ENCODE data around the gene KREMEN2. TPM values are rescaled to one million over a fixed set of nuclear protein-coding genes. Genes with fewer than 3 reads are reported as not detected.

KREMEN2 gene
- total RNA-seq, 1 donor from 2014 or later, result not detected

DNA sequence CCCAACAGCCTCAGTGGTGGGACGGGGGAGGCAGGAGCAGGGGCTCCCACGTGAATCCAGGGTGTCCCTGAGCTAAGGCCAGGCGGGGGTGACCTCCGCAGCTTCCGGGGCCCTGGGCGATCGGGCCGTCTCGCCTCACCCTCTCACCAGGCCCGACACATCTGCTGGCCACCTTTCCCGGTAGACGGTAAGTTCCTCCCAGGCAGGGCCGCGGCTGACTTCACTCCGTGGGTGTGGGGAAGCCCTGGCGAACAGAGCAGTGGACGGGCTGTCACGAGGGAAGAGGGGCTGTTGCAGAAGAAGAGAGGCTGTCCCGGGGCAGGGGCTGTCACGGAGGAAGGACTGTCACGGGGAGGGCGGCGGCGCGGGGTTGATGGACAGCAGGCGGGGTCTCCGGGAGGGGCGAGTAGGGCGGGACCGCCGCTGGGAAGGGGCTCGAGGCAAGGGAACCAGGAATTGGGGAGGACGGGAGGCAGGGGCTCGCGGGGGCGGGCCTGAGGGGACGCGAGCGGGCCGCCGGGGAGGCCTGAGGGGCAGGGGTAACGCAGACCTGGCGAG is 15.7 kb downstream of the KREMEN2 start:
- no peak for DNase-seq
- Histone ChIP-seq H3K4me1 (peaks cover 33% of the 10 kb centered on the region), H3K4me3 (peak overlapping the region; percentile 74), H3K27ac (replicated peaks) (no peak overlapping the region), H3K27me3 (ENCODE audit: low read depth) (peaks cover 35% of the 10 kb centered on the region), H3K36me3 (no peaks in the 10 kb centered on the region), H3K9me3 (replicated peaks) (no peaks in the 10 kb centered on the region)
- TF ChIP-seq, protein P1, sequence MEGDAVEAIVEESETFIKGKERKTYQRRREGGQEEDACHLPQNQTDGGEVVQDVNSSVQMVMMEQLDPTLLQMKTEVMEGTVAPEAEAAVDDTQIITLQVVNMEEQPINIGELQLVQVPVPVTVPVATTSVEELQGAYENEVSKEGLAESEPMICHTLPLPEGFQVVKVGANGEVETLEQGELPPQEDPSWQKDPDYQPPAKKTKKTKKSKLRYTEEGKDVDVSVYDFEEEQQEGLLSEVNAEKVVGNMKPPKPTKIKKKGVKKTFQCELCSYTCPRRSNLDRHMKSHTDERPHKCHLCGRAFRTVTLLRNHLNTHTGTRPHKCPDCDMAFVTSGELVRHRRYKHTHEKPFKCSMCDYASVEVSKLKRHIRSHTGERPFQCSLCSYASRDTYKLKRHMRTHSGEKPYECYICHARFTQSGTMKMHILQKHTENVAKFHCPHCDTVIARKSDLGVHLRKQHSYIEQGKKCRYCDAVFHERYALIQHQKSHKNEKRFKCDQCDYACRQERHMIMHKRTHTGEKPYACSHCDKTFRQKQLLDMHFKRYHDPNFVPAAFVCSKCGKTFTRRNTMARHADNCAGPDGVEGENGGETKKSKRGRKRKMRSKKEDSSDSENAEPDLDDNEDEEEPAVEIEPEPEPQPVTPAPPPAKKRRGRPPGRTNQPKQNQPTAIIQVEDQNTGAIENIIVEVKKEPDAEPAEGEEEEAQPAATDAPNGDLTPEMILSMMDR (IDR thresholded peaks at IDR 0.05; ENCODE audit: borderline replicate concordance), result no peak
- intact Hi-C loops (cut with micrococcal nuclease), result no loop called here

DNA sequence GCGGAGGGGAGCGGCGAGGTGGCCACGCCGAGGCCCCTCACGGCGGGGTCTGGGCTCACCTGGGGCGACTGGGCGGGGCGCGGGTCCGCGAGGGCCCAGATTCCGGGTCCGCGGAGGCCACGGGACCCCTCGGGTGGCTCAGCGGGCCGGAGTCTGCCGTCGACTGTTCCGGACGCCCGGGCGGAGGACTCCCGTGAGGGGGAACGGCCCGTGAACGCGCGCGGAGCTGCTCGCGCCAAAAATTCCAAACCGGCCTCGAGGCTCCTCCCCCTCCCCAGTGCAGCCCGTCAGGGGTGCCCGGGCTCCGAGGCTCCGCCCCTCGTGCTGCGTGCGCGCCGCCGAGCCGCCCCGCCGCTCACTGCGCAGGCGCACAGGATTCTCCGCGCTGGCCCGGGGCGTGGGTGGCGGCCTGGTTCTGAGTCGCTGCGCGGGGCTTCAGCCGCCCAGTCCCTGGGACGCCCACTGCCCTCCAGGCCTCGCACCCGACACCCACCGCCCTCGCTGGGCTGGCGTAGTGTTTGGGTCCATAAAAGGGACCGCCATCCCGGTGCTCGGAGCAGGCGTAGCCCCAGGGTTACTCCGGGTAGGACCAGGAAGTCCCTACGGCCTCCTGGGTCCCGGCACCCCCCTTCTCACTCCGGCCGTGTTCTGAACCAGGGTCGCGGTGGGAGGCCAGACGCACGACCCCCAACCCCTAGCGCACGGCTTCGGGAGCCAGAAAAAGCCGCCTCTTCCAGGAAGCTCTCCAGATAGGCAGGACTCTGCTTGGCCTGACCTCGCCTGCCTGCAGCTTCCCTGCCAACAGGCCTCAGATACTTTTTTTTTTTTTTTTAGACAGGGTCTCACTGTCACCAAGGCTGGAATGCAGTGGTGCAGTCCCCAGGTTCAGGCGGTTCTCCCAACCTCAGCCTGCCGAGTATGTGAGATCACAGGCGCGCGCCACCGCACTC is 16.4 kb downstream of the KREMEN2 start, which contains the start of gene PKMYT1:
TSS of gene PKMYT1 (minus strand) at position 220 of the 950 bp plus-strand sequence. CDS start 789 bp downstream, outside the sequence.
- Histone ChIP-seq H3K9me3 (replicated peaks) (no peaks in the 10 kb centered on the region), H3K4me3 (peak within 1 kb of the TSS; percentile 74), H3K4me1 (peaks cover 41% of the 10 kb centered on the region), H3K27ac (replicated peaks) (peak within 1 kb of the TSS; percentile 80), H3K27me3 (ENCODE audit: low read depth) (peaks cover 35% of the 10 kb centered on the region), H3K36me3 (no peaks in the 10 kb centered on the region)
- intact Hi-C loops (cut with micrococcal nuclease), result no loop called here
- TF ChIP-seq, protein P1 (IDR thresholded peaks at IDR 0.05; ENCODE audit: borderline replicate concordance), result no peak
- DNase-seq, result peak; percentile 91

DNA sequence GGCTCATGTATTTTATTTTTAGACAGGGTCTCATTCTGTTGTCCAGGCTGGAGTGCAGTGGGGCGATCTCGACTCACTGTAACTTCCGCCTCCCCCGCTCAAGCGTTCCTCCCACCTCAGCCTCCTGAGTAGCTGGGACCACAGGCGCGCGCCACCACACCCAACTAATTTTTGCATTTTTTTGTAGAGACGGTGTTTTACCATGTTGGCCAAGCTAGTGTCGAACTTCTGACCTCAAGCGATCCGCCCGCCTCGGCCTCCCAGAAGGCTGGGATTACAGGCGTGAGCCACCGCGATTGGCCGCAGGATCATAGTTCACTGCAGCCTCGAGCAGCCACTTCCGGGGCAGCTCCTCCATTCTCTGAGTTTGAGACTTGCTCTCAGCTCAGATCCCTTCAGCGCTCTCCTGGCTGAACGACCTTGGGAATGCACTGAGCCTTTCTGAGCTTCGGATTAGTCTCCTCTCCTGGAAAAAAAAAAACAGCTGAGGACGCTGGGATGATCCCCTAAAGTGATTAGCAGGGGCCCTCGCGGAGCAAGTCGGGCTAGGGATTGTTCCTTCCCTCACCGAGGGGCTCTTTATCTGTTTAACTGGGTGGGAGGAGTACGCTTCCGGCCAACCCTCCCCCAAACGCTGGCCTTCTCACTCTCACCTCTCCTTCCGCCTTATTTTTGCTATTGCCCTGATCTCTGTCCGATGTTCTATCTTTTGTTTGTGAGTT is 17.3 kb downstream of the KREMEN2 start:
- DNase-seq, result no peak

DNA sequence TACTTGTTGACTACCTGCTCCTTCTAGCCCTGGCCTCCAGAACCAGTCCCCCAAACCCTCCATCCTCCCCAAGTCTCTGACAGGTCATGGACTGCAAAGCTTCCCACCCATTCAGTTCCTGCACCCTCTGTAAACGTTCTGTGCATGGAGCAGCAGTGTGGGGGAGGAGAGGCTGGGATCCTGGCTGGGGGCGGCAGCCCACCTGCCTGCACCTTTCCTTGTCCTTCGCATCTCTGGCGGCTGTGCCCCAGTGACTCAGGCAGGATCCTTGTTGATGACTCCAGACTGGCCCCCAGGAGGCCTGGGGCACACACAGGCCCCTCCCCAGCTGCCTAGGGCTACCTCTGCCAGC is 17.8 kb downstream of the KREMEN2 start:
- Histone ChIP-seq H3K27me3 (ENCODE audit: low read depth) (peaks cover 37% of the 10 kb centered on the region), H3K36me3 (no peaks in the 10 kb centered on the region), H3K4me1 (peaks cover 51% of the 10 kb centered on the region), H3K27ac (replicated peaks) (no peak overlapping the region), H3K4me3 (no peak overlapping the region), H3K9me3 (replicated peaks) (no peaks in the 10 kb centered on the region)
- DNase-seq, result no peak
- intact Hi-C loops (cut with micrococcal nuclease), result no loop called here
- TF ChIP-seq, protein P1 (IDR thresholded peaks at IDR 0.05; ENCODE audit: borderline replicate concordance), result no peak

More for the DNA sequence above, 17.3 kb downstream of the KREMEN2 start:
- peaks cover 49% of the 10 kb centered on the region for H3K4me1 ChIP-seq
- intact Hi-C loops (cut with micrococcal nuclease), result no loop called here
- H3K27ac ChIP-seq (replicated peaks), result peak overlapping the region; percentile 80
- peak overlapping the region; percentile 74 for H3K4me3 ChIP-seq
- H3K9me3 ChIP-seq (replicated peaks), result no peaks in the 10 kb centered on the region
- TF ChIP-seq, protein P1 (IDR thresholded peaks at IDR 0.05; ENCODE audit: borderline replicate concordance), result no peak
- no peaks in the 10 kb centered on the region for H3K36me3 ChIP-seq
- H3K27me3 ChIP-seq (ENCODE audit: low read depth), result peaks cover 37% of the 10 kb centered on the region

DNA sequence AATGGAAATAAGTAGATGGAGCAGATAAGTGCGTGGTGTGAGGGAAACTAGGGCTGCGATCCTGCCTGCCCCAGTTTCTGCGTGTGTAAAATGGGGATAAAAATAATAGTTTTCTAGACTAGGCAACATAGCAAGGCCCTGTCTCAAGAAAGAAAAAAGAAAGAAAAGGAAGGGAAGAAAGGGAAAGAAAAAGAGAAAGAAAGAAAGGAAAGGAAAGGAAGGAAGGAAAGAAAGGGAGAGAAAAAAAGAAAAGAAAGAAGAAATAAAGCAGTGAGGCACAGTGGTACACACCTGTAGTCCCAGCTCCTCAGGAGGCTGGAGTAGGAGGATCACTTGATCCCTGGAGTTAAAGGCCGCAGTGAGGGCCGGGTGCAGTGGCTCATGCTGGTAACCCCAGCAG is 18.3 kb downstream of the KREMEN2 start:
- no peaks in the 10 kb centered on the region for H3K9me3 ChIP-seq (replicated peaks)
- no peak overlapping the region for H3K27ac ChIP-seq (replicated peaks)
- H3K27me3 ChIP-seq (ENCODE audit: low read depth), result peaks cover 42% of the 10 kb centered on the region
- no peak for DNase-seq
- no peaks in the 10 kb centered on the region for H3K36me3 ChIP-seq
- peaks cover 51% of the 10 kb centered on the region for H3K4me1 ChIP-seq
- intact Hi-C loops (cut with micrococcal nuclease), result no loop called here
- H3K4me3 ChIP-seq, result no peak overlapping the region
- TF ChIP-seq, protein P1 (IDR thresholded peaks at IDR 0.05; ENCODE audit: borderline replicate concordance), result no peak

All from left ventricle myocardium inferior (tissue), 1 donor.